ENCODE measurements around the gene SUCO. TPM values are rescaled to one million over a fixed set of nuclear protein-coding genes. Genes with fewer than 3 reads are reported as not detected.
A peak's percentile ranks its signal among the peaks of the same experiment; 100 is the strongest.

Gene SUCO
- total and polyA plus RNA-seq, 2 of the 13 experiments (the other 11 are each of a cell fraction or from before 2014, with no cell fraction given) = 12.6 to 25.5 TPM

DNA sequence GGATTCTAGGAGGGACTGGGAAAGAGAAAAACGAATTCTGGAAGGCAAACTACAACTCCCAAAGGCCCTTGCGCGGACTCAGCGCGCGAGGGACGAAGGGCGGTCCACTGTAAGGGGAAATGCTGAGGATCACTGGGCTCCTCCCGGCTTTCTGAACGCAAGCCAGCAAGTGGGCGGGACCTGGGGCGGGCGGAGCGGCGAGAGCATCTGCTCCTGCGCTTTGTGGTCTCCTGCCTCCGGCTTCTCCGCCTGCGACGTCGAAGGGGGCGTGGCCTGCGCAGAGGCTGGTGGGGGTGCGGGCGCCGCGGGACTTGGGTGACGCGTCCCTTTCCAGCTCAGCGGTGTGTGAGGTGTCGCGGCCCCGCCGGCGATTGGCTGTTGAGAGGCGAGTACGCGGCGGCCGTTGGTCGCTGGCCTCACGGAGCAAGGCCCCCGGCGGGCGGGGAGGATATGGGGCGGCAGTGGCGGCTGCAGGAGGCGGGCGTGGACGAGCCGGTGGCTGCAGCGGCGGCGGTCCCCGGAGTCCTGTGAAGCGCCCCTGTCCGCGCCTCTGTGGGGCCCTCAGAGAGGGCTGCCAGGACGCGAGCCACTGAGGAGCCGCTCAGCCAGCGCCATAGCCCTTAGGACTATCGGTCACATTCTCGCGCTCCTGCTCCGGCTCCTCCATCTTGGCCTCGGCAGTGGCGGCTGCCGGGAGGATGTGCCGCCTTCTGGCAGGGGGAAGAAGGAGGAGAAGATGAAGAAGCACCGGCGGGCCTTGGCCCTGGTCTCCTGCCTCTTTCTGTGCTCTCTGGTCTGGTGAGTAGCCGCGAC, at the start of gene SUCO (continued):
- TF ChIP-seq, protein P1, sequence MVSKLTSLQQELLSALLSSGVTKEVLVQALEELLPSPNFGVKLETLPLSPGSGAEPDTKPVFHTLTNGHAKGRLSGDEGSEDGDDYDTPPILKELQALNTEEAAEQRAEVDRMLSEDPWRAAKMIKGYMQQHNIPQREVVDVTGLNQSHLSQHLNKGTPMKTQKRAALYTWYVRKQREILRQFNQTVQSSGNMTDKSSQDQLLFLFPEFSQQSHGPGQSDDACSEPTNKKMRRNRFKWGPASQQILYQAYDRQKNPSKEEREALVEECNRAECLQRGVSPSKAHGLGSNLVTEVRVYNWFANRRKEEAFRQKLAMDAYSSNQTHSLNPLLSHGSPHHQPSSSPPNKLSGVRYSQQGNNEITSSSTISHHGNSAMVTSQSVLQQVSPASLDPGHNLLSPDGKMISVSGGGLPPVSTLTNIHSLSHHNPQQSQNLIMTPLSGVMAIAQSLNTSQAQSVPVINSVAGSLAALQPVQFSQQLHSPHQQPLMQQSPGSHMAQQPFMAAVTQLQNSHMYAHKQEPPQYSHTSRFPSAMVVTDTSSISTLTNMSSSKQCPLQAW (CRISPR knock-in tag; IDR thresholded peaks at IDR 0.05) = peak; percentile 86
- TF ChIP-seq THAP9 (CRISPR knock-in tag; IDR thresholded peaks at IDR 0.05; ENCODE audit: borderline replicate concordance) (peak; percentile 28; the same call in 1 of the 2 replicates), SAP130 (CRISPR knock-in tag; IDR thresholded peaks at IDR 0.05; ENCODE audit: low read depth) (peak; percentile 84), ZNF503 (CRISPR knock-in tag; IDR thresholded peaks at IDR 0.05) (peak; percentile 74; the same call in 1 of the 2 replicates), SOX5 (CRISPR knock-in tag; IDR thresholded peaks at IDR 0.05; ENCODE audit: borderline replicate concordance) (peak; percentile 32; the same call in 1 of the 2 replicates), HOXA3 (CRISPR knock-in tag; IDR thresholded peaks at IDR 0.05) (peak; percentile 91), ZNF317 (CRISPR knock-in tag; IDR thresholded peaks at IDR 0.05) (peak; percentile 60), ZNF83 (CRISPR knock-in tag; IDR thresholded peaks at IDR 0.05; ENCODE audit: borderline replicate concordance) (no peak; the same call in 1 of the 2 replicates), ISL2 (CRISPR knock-in tag; IDR thresholded peaks at IDR 0.05) (peak; percentile 41; the same call in 1 of the 2 replicates), PRMT3 (CRISPR knock-in tag; IDR thresholded peaks at IDR 0.05; ENCODE audit: borderline replicate concordance, low read depth) (no peak), KLF6 (CRISPR knock-in tag; IDR thresholded peaks at IDR 0.05) (peak; percentile 71; the same call in 1 of the 2 replicates), ZNF670 (CRISPR knock-in tag; IDR thresholded peaks at IDR 0.05; ENCODE audit: borderline replicate concordance) (0 out of 2 replicates have a peak, but pooled peaks have one; percentile 28)
- TF ChIP-seq, protein P2, sequence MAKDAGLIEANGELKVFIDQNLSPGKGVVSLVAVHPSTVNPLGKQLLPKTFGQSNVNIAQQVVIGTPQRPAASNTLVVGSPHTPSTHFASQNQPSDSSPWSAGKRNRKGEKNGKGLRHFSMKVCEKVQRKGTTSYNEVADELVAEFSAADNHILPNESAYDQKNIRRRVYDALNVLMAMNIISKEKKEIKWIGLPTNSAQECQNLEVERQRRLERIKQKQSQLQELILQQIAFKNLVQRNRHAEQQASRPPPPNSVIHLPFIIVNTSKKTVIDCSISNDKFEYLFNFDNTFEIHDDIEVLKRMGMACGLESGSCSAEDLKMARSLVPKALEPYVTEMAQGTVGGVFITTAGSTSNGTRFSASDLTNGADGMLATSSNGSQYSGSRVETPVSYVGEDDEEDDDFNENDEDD (CRISPR knock-in tag; IDR thresholded peaks at IDR 0.05; ENCODE audit: borderline replicate concordance) = peak; percentile 63; the same call in 1 of the 2 replicates
- TF ChIP-seq, protein P3, sequence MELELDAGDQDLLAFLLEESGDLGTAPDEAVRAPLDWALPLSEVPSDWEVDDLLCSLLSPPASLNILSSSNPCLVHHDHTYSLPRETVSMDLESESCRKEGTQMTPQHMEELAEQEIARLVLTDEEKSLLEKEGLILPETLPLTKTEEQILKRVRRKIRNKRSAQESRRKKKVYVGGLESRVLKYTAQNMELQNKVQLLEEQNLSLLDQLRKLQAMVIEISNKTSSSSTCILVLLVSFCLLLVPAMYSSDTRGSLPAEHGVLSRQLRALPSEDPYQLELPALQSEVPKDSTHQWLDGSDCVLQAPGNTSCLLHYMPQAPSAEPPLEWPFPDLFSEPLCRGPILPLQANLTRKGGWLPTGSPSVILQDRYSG (CRISPR knock-in tag; IDR thresholded peaks at IDR 0.05) = no peak
- TF ChIP-seq, protein P4, sequence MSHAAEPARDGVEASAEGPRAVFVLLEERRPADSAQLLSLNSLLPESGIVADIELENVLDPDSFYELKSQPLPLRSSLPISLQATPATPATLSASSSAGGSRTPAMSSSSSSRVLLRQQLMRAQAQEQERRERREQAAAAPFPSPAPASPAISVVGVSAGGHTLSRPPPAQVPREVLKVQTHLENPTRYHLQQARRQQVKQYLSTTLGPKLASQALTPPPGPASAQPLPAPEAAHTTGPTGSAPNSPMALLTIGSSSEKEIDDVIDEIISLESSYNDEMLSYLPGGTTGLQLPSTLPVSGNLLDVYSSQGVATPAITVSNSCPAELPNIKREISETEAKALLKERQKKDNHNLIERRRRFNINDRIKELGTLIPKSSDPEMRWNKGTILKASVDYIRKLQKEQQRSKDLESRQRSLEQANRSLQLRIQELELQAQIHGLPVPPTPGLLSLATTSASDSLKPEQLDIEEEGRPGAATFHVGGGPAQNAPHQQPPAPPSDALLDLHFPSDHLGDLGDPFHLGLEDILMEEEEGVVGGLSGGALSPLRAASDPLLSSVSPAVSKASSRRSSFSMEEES (CRISPR knock-in tag; IDR thresholded peaks at IDR 0.05) = peak; percentile 51; the same call in 1 of the 2 replicates
- TF ChIP-seq, protein P5, sequence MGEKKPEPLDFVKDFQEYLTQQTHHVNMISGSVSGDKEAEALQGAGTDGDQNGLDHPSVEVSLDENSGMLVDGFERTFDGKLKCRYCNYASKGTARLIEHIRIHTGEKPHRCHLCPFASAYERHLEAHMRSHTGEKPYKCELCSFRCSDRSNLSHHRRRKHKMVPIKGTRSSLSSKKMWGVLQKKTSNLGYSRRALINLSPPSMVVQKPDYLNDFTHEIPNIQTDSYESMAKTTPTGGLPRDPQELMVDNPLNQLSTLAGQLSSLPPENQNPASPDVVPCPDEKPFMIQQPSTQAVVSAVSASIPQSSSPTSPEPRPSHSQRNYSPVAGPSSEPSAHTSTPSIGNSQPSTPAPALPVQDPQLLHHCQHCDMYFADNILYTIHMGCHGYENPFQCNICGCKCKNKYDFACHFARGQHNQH (CRISPR knock-in tag; IDR thresholded peaks at IDR 0.05) = peak; percentile 42

All from HepG2 (cell line).